WTC11 (cell line): Measurements from ENCODE around the gene SAC3D1. TPM values are rescaled to one million over a fixed set of nuclear protein-coding genes. Genes with fewer than 3 reads are reported as not detected.

ENCODE experiments used
- ATAC-seq: fragments of 200-7000 bp; cut with Tn5 transposase; 2 replicates; pipeline ENCODE4 v1.10.0; 2021; ENCODE audit warnings: mild to moderate bottlenecking, moderate library complexity
- CTCF ChIA-PET: fragments of 300-600 bp; sonication (Branson Sonifier 250); formaldehyde crosslinking; loops from one replicate; lab custom pipeline; 2021; ENCODE audit warnings: antibody characterized with exemption; lab: Charles Lee
- POLR2A ChIA-PET: fragments of 350-600 bp; sonication (Branson Sonifier 250); formaldehyde crosslinking; loops from one replicate; lab custom pipeline; 2021; ENCODE audit warnings: antibody characterized with exemption; lab: Charles Lee
- DNase-seq: peaks from one replicate; pipeline ENCODE4 v3.0.0; 2021; ENCODE audit warnings: low spot score
- H3K27ac Mint-ChIP-seq: 2 replicates; pipeline ENCODE4 v1.8.0; 2021; ENCODE audit warnings: mixed read lengths
- H3K27me3 Mint-ChIP-seq: 2 replicates; pipeline ENCODE4 v1.8.0; 2021; ENCODE audit warnings: low read depth, mild to moderate bottlenecking, moderate library complexity, mixed read lengths
- H3K36me3 Mint-ChIP-seq: 2 replicates; pipeline ENCODE4 v1.8.0; 2021; ENCODE audit warnings: mixed read lengths
- H3K4me1 Mint-ChIP-seq: 2 replicates; pipeline ENCODE4 v1.8.0; 2022; ENCODE audit warnings: mixed read lengths
- H3K4me3 Mint-ChIP-seq: 2 replicates; pipeline ENCODE4 v1.8.0; 2021; ENCODE audit warnings: mild to moderate bottlenecking, moderate library complexity, mixed read lengths
- H3K9me3 Mint-ChIP-seq: 2 replicates; pipeline ENCODE4 v1.8.0; 2021; ENCODE audit warnings: mixed read lengths
- ATF1 ChIP-seq: sonication (generic); formaldehyde crosslinking; IDR thresholded peaks from 2 replicates; pipeline ENCODE4 v1.8.1; 2023; ENCODE audit warnings: mild to moderate bottlenecking, moderate library complexity, missing genetic modification reagents
- ATF2 ChIP-seq: sonication (generic); formaldehyde crosslinking; IDR thresholded peaks from 2 replicates; pipeline ENCODE4 v1.8.1; 2022; ENCODE audit warnings: low read depth, missing genetic modification reagents, borderline replicate concordance
- E2F5 ChIP-seq: sonication (generic); formaldehyde crosslinking; IDR thresholded peaks from 2 replicates; pipeline ENCODE4 v1.8.1; 2022; ENCODE audit warnings: mild to moderate bottlenecking, moderate library complexity, missing genetic modification reagents
- FOXK1 ChIP-seq: sonication (generic); formaldehyde crosslinking; IDR thresholded peaks from 2 replicates; pipeline ENCODE4 v1.8.0; 2022; ENCODE audit warnings: mild to moderate bottlenecking, moderate library complexity, missing genetic modification reagents
- HMGXB4 ChIP-seq: sonication (generic); formaldehyde crosslinking; IDR thresholded peaks from 2 replicates; pipeline ENCODE4 v1.8.1; 2023; ENCODE audit warnings: mild to moderate bottlenecking, moderate library complexity, missing genetic modification reagents
- IRF2 ChIP-seq: sonication (generic); formaldehyde crosslinking; IDR thresholded peaks from 2 replicates; pipeline ENCODE4 v1.8.0; 2022; ENCODE audit warnings: low read depth, missing genetic modification reagents, borderline replicate concordance
- JUN ChIP-seq: sonication (generic); formaldehyde crosslinking; IDR thresholded peaks from 2 replicates; pipeline ENCODE4 v1.8.0; 2023; ENCODE audit warnings: mild to moderate bottlenecking, missing genetic modification reagents
- KAT7 ChIP-seq: sonication (generic); formaldehyde crosslinking; IDR thresholded peaks from 2 replicates; pipeline ENCODE4 v1.8.1; 2023; ENCODE audit warnings: missing genetic modification reagents, mild to moderate bottlenecking, borderline replicate concordance
- NFATC4 ChIP-seq: fragments of 250-450 bp; sonication (Bioruptor Pico); IDR thresholded peaks from 2 replicates; pipeline ENCODE4 v1.9.0; 2021; ENCODE audit warnings: mild to moderate bottlenecking
- NR1H2 ChIP-seq: sonication (generic); formaldehyde crosslinking; IDR thresholded peaks from 2 replicates; pipeline ENCODE4 v1.9.0; 2021; ENCODE audit warnings: mild to moderate bottlenecking, moderate library complexity, missing genetic modification reagents
- PRDM15 ChIP-seq: sonication (generic); formaldehyde crosslinking; IDR thresholded peaks from 2 replicates; pipeline ENCODE4 v1.8.0; 2022; ENCODE audit warnings: missing genetic modification reagents
- SP1 ChIP-seq: sonication (generic); formaldehyde crosslinking; conservative IDR thresholded peaks from 2 replicates; pipeline ENCODE4 v1.8.1; 2022; ENCODE audit warnings: missing genetic modification reagents
- TP53 ChIP-seq: sonication (generic); formaldehyde crosslinking; IDR thresholded peaks from 2 replicates; pipeline ENCODE4 v1.8.1; 2023; ENCODE audit warnings: mild to moderate bottlenecking, missing genetic modification reagents
- USF1 ChIP-seq: sonication (generic); formaldehyde crosslinking; IDR thresholded peaks from 2 replicates; pipeline ENCODE4 v1.8.0; 2022; ENCODE audit warnings: mild to moderate bottlenecking, missing genetic modification reagents
- ZNF121 ChIP-seq: sonication (generic); formaldehyde crosslinking; IDR thresholded peaks from 2 replicates; pipeline ENCODE4 v1.8.0; 2023; ENCODE audit warnings: missing genetic modification reagents
- ZNF281 ChIP-seq: sonication (generic); formaldehyde crosslinking; IDR thresholded peaks from 2 replicates; pipeline ENCODE4 v1.8.0; 2023; ENCODE audit warnings: mild to moderate bottlenecking, missing genetic modification reagents
- ZNF317 ChIP-seq: sonication (generic); formaldehyde crosslinking; IDR thresholded peaks from 2 replicates; pipeline ENCODE4 v1.8.1; 2023; ENCODE audit warnings: low read depth, mild to moderate bottlenecking, moderate library complexity, missing genetic modification reagents, borderline replicate concordance
- ZNF423 ChIP-seq: fragments of 250-450 bp; sonication (Bioruptor Pico); IDR thresholded peaks from 2 replicates; pipeline ENCODE4 v2.1.2; 2022; ENCODE audit warnings: mild to moderate bottlenecking, moderate library complexity
- total RNA-seq: library from RNA; stranded (reverse); gene quantifications from 3 replicates; pipeline ENCODE4 v1.2.3, GENCODE V29; 2021
- TF ChIP-seq, protein P1 (sequence below): sonication (generic); formaldehyde crosslinking; IDR thresholded peaks from 2 replicates; pipeline ENCODE4 v1.8.1; 2023; ENCODE audit warnings: mild to moderate bottlenecking, missing genetic modification reagents

Gene SAC3D1
- total RNA-seq, 1 experiment from 2014 or later: 26.2 TPM

- peak; percentile 4; the same call in 1 of the 2 replicates for ATAC-seq
Measured at GRCh38 chr11:65066315-65066714, 25.3 kb downstream of the SAC3D1 start.

GRCh38 chr11:65066805-65067291 is 25.8 kb downstream of the SAC3D1 start:
- TF ChIP-seq FOXK1 (CRISPR knock-in tag) (no peak), ATF1 (CRISPR knock-in tag) (no peak), PRDM15 (CRISPR knock-in tag) (no peak), IRF2 (CRISPR knock-in tag) (no peak), TP53 (CRISPR knock-in tag) (no peak), HMGXB4 (CRISPR knock-in tag) (no peak), USF1 (no peak), NFATC4 (CRISPR knock-in tag) (no peak), SP1 (CRISPR knock-in tag) (0 out of 2 replicates have a peak, but pooled peaks have one; percentile 0), NR1H2 (CRISPR knock-in tag) (no peak), ZNF317 (CRISPR knock-in tag) (no peak), E2F5 (CRISPR knock-in tag) (no peak), ZNF281 (CRISPR knock-in tag) (no peak), KAT7 (no peak), ATF2 (no peak), ZNF423 (CRISPR knock-in tag) (peak; percentile 40; the same call in 1 of the 2 replicates), ZNF121 (CRISPR knock-in tag) (peak; percentile 97)
- TF ChIP-seq, protein P1, sequence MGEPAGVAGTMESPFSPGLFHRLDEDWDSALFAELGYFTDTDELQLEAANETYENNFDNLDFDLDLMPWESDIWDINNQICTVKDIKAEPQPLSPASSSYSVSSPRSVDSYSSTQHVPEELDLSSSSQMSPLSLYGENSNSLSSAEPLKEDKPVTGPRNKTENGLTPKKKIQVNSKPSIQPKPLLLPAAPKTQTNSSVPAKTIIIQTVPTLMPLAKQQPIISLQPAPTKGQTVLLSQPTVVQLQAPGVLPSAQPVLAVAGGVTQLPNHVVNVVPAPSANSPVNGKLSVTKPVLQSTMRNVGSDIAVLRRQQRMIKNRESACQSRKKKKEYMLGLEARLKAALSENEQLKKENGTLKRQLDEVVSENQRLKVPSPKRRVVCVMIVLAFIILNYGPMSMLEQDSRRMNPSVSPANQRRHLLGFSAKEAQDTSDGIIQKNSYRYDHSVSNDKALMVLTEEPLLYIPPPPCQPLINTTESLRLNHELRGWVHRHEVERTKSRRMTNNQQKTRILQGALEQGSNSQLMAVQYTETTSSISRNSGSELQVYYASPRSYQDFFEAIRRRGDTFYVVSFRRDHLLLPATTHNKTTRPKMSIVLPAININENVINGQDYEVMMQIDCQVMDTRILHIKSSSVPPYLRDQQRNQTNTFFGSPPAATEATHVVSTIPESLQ (CRISPR knock-in tag): no peak
- H3K27ac Mint-ChIP-seq: peak overlapping the region; percentile 91
- CTCF ChIA-PET: interaction anchor here (0.5 to 2.2 kb wide), 10 partner anchors 9 to 220 kb away, joined by 3 to 10 read pairs (median 4); partner anchors contain the start of genes ARL2, FAU, MRPL49 and TM7SF2

More at GRCh38 chr11:65066315-65066714, 25.3 kb downstream of the SAC3D1 start:
- ChIA-PET CTCF (interaction anchor here (0.5 to 2.2 kb wide), 12 partner anchors 9 to 219 kb away, joined by 3 to 10 read pairs (median 4); partner anchors contain the start of genes ARL2, FAU, MRPL49 and SAC3D1), POLR2A (interaction anchor here (0.8 to 1.4 kb wide), 4 partner anchors 9 to 116 kb away, joined by 3 to 4 read pairs (median 3); partner anchors contain the start of genes CAPN1, SAC3D1 and VPS51)
- peak overlapping the region; percentile 49 for H3K4me3 Mint-ChIP-seq
- H3K36me3 Mint-ChIP-seq: no peaks in the 10 kb centered on the region
- TF ChIP-seq JUN (no peak), SP1 (CRISPR knock-in tag) (0 out of 2 replicates have a peak, but pooled peaks have one; percentile 20)
- no peak overlapping the region; the same call in 1 of the 2 replicates for H3K27ac Mint-ChIP-seq
- peaks cover 23% of the 10 kb centered on the region for H3K4me1 Mint-ChIP-seq
- DNase-seq: no peak
- no peaks in the 10 kb centered on the region; the same call in 1 of the 2 replicates for H3K27me3 Mint-ChIP-seq
- H3K9me3 Mint-ChIP-seq: no peaks in the 10 kb centered on the region

More at GRCh38 chr11:65066805-65067291, 25.8 kb downstream of the SAC3D1 start:
- H3K36me3 Mint-ChIP-seq: no peaks in the 10 kb centered on the region
- peak overlapping the region; percentile 49 for H3K4me3 Mint-ChIP-seq
- POLR2A ChIA-PET: interaction anchor here (1.1 to 1.4 kb wide), 3 partner anchors 9 to 115 kb away, joined by 3 to 4 read pairs (median 3); partner anchors contain the start of genes CAPN1 and SAC3D1
- H3K4me1 Mint-ChIP-seq: peaks cover 23% of the 10 kb centered on the region
- H3K27me3 Mint-ChIP-seq: no peaks in the 10 kb centered on the region; the same call in 1 of the 2 replicates
- peak; percentile 87 for ATAC-seq
- no peaks in the 10 kb centered on the region for H3K9me3 Mint-ChIP-seq
- DNase-seq: peak; percentile 73
